Lower lobe of right lung (tissue), 2 donors: Measurements from ENCODE around the gene SIGLEC12. TPM values are rescaled to one million over a fixed set of nuclear protein-coding genes. Genes with fewer than 3 reads are reported as not detected.
A peak's percentile ranks its signal among the peaks of the same experiment; 100 is the strongest.

Experiments used
- ATAC-seq, 2 donors: fragments of 200-7000 bp; cut with Tn5 transposase; one replicate each; pipeline ENCODE4 v1.9.1; 2020 to 2022; ENCODE audit warnings: mild to moderate bottlenecking in 2 of 2, moderate library complexity in 2 of 2
- DNase-seq: peaks from one replicate; pipeline ENCODE4 v3.0.0-alpha.2; 2020
- H3K27ac ChIP-seq: fragments of 200-600 bp; one replicate; pipeline ENCODE4 v1.8.0; 2022
- H3K27me3 ChIP-seq: fragments of 200-600 bp; one replicate; pipeline ENCODE4 v1.8.0; 2022; ENCODE audit warnings: low read depth
- H3K36me3 ChIP-seq: fragments of 200-600 bp; one replicate; pipeline ENCODE4 v1.8.0; 2022; ENCODE audit warnings: mild to moderate bottlenecking
- H3K4me1 ChIP-seq: fragments of 200-600 bp; one replicate; pipeline ENCODE4 v1.8.0; 2022
- H3K4me3 ChIP-seq: fragments of 200-600 bp; one replicate; pipeline ENCODE4 v1.8.0; 2022; ENCODE audit warnings: mild to moderate bottlenecking
- H3K9me3 ChIP-seq: fragments of 200-600 bp; one replicate; pipeline ENCODE4 v1.8.0; 2022
- intact Hi-C: fragments of 100-400 bp; cut with DNase I; formaldehyde crosslinking; loops from one replicate; pipeline ENCODE4 v1.11.0; 2022
- total RNA-seq: library from RNA; stranded (reverse); fragmentation: NEBNext Ultra II Directional; extraction: Animal tissue kit (Norgen Biotek cat#: 25700); gene quantifications from one replicate; pipeline ENCODE4 v1.2.1, GENCODE V29; 2021
- TF ChIP-seq, protein P1 (sequence below): fragments of 200-600 bp; IDR thresholded peaks from one replicate; pipeline ENCODE4 v1.8.0; 2022; ENCODE audit warnings: antibody characterized with exemption, mild to moderate bottlenecking
- donor health status: DM: no; HTN: yes; CAD: no; lungs with severe emphysema.

Gene SIGLEC12
- total RNA-seq, 1 donor from 2014 or later, result 5.9 TPM

DNA sequence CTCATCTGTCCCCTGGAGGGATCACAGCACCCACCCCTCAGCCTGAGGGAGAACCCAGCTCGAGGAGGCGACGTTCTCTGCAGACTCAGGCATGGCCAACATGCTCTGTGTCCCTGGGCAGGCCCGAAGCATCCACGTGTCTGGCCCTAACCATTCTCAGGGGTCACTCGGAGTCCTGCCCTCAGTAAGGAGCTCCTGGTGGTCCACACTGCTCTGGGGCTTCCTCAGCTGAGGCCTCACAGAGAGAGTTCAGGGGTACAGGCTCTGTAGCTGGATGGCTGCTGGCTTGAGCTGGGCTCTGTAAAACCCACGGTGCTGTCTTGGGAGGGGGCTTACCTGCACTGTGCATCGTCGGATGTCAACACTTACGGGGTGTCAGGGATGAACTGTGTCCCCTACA, 38.9 kb downstream of the SIGLEC12 start:
- Histone ChIP-seq H3K4me1 (no peaks in the 10 kb centered on the region), H3K9me3 (no peaks in the 10 kb centered on the region), H3K4me3 (no peak overlapping the region), H3K36me3 (no peaks in the 10 kb centered on the region), H3K27ac (no peak overlapping the region), H3K27me3 (peaks cover 23% of the 10 kb centered on the region)
- DNase-seq (no peak), ATAC-seq (no peak)
- TF ChIP-seq, protein P1, sequence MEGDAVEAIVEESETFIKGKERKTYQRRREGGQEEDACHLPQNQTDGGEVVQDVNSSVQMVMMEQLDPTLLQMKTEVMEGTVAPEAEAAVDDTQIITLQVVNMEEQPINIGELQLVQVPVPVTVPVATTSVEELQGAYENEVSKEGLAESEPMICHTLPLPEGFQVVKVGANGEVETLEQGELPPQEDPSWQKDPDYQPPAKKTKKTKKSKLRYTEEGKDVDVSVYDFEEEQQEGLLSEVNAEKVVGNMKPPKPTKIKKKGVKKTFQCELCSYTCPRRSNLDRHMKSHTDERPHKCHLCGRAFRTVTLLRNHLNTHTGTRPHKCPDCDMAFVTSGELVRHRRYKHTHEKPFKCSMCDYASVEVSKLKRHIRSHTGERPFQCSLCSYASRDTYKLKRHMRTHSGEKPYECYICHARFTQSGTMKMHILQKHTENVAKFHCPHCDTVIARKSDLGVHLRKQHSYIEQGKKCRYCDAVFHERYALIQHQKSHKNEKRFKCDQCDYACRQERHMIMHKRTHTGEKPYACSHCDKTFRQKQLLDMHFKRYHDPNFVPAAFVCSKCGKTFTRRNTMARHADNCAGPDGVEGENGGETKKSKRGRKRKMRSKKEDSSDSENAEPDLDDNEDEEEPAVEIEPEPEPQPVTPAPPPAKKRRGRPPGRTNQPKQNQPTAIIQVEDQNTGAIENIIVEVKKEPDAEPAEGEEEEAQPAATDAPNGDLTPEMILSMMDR, result no peak
- intact Hi-C loops, result no loop called here

DNA sequence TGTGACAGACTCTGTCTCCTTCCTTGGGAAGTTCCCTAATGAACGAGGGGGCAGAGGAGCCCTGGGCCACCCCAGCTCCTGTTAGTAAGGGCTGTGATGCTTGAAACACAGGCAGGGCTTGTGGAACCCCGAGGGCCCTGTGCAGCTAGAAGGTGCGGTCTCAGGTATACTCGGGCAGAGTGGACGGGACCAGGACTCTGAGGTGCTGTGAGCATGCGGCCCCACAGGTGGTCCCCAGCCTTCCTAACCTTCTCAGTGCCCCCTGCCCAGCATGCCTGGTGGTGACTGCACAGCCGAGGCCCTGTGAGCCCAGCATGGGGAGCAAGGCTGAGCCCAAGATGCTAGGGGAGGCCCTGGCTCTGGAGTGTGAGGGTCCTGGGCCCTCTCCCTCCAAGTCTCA, 39.3 kb downstream of the SIGLEC12 start:
- Histone ChIP-seq H3K4me1 (no peaks in the 10 kb centered on the region), H3K27me3 (peaks cover 27% of the 10 kb centered on the region), H3K27ac (no peak overlapping the region), H3K9me3 (no peaks in the 10 kb centered on the region), H3K36me3 (no peaks in the 10 kb centered on the region), H3K4me3 (no peak overlapping the region)
- TF ChIP-seq, protein P1, result no peak
- ATAC-seq (peak in 1 of 2 donors; percentile 14), DNase-seq (no peak)
- intact Hi-C loops, result no loop called here

DNA sequence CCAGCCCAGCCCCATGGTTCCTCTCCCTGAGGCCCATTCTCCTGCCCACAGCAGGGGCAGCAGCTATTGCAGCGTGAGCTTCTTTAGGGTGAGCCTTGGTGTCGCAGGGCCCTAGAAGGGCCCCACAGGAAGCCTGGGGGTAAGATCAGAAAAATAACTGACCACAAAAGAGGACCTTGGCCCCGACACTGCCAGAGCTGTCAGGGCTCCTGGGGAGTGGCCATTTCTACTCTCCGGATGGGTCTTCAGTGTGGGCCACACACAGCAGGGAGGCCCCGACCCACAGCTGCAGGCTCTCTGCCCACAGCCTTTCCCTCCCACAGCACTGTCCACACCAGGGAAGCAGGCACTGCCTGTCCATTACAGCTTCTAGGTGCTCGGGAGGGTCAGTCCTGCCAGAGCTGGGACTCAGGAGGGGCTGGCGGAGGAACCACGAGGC, 39.9 kb downstream of the SIGLEC12 start:
- no peaks in the 10 kb centered on the region for H3K36me3 ChIP-seq
- no peak overlapping the region for H3K4me3 ChIP-seq
- no peak overlapping the region for H3K27ac ChIP-seq
- DNase-seq (no peak), ATAC-seq (peak; percentile 20 to 48)
- H3K4me1 ChIP-seq, result no peaks in the 10 kb centered on the region
- no peaks in the 10 kb centered on the region for H3K9me3 ChIP-seq
- intact Hi-C loops, result no loop called here
- H3K27me3 ChIP-seq, result peaks cover 30% of the 10 kb centered on the region
- TF ChIP-seq, protein P1, result no peak

DNA sequence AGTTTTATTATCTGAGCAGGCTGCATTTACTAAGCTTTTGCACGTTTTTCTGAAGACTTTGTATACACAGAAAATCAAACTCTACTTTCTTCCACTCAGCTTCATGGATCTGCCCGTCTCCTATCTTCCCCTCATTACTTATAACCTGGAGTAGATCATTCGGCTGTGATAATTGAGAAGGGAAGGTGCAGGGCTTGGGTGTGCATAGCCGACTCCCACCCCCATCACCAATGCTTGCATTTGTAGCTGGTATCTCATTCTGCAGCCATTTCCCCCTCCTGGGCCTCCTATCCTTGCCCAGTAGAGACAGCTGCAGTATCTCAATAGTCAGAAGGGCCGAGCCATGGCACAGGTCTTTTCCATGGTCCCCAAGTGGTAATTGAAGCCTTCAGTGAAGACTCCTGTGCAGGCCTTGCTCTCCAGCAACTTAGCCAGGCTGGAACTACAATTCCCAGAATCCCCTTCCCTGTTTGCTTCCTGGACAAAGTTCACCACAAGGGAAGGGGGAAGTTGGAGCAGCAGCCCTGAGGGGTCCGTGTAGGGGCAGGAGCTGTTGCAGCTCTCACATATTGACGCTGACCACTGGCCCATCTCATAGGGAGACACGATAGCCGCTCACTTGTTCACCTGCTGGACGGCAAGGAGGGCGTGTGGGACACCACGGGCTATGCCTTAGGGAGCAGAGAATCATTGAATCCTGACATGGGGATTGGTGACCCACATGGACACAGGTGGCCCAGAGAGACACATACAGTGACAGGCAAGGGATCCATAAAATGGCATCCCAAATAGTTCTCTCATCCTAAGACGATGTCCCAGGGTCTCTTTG, 41.2 kb downstream of the SIGLEC12 start:
- H3K4me1 ChIP-seq, result no peaks in the 10 kb centered on the region
- H3K36me3 ChIP-seq, result no peaks in the 10 kb centered on the region
- peaks cover 30% of the 10 kb centered on the region for H3K27me3 ChIP-seq
- no peak overlapping the region for H3K27ac ChIP-seq
- TF ChIP-seq, protein P1, result no peak
- no peaks in the 10 kb centered on the region for H3K9me3 ChIP-seq
- H3K4me3 ChIP-seq, result peak overlapping the region; percentile 19
- ATAC-seq (peak in 1 of 2 donors; percentile 27), DNase-seq (no peak)
- intact Hi-C loops, result no loop called here

DNA sequence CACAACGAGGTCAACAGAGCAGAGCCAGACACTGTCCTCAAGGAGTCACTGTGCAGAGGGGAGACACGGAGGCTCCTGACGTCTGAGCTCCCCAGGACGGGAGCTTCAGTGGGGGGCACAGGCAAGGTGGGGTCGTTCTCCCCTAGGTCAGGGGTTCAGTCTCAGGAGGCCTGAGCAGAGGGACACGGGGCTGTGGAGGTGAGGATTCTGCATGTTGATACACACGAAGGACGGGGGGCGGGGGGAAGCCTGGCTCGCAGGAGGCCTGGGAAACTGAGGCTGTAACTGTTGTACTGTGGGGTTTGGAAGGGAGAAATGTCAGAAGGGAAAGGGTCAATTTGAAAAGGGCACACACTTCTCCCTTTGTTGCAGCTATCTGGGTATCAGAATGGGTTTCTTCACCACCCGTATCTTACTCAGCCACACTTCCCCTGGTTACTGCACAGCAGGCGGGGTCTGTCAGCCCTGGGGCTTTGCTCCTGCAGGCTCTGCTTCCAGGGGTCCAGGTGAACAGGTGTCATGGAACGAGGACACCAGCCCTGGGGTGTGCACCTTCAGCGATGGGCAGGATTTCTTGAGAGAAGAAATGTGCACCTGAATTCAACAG, 42.6 kb downstream of the SIGLEC12 start:
- DNase-seq (no peak), ATAC-seq (no peak)
- intact Hi-C loops, result no loop called here
- H3K9me3 ChIP-seq, result no peaks in the 10 kb centered on the region
- TF ChIP-seq, protein P1, result no peak
- no peaks in the 10 kb centered on the region for H3K4me1 ChIP-seq
- no peak overlapping the region for H3K27ac ChIP-seq
- no peaks in the 10 kb centered on the region for H3K36me3 ChIP-seq
- peaks cover 30% of the 10 kb centered on the region for H3K27me3 ChIP-seq
- no peak overlapping the region for H3K4me3 ChIP-seq
